Thyroid gland (tissue), 4 donors: ENCODE results near the gene GALNT9.

Experiments
- POLR2A ChIP-seq, 2 donors: fragments of 450-650 bp; IDR thresholded peaks; one replicate each; pipeline ENCODE4 v1.6.1; 2017; ENCODE audit warnings: antibody characterized with exemption in 2 of 2, mild to moderate bottlenecking in 2 of 2, moderate library complexity in 1 of 2
- TF ChIP-seq, protein P1 (sequence below), 6 experiments: fragments of 200-600 bp in 3 of 6; fragments of 450-650 bp in 3 of 6; sonication (generic) in 3 of 6; IDR thresholded peaks; one replicate each; pipeline ENCODE4 v1.5.1; 2016 to 2019; ENCODE audit warnings: antibody characterized with exemption in 6 of 6, mild to moderate bottlenecking in 2 of 6, inconsistent platforms in 1 of 6, moderate library complexity in 1 of 6

DNA sequence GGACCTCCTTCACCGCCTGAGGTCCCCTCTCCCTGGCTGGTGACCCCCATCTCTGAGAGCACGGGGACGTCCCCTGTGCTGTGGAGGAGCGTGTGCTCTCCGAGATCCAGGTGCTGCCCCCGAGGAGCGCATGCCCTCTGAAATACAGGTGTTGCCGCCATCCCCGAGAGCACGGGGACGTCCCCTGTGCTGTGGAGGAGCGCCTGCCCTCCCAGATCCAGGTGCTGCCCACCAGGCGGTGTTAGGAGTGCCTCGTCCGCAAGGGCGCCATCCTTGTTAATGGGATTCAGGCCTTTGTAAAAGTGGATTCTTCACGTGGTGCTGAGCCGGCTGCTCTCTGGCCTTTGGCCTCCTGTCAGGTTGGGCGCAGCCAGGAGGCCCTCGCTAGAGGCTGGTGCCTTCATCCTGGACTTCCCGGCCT, 175.0 kb downstream of the GALNT9 start:
- no peak for TF ChIP-seq POLR2A (IDR thresholded peaks at IDR 0.05)
- TF ChIP-seq, protein P1, sequence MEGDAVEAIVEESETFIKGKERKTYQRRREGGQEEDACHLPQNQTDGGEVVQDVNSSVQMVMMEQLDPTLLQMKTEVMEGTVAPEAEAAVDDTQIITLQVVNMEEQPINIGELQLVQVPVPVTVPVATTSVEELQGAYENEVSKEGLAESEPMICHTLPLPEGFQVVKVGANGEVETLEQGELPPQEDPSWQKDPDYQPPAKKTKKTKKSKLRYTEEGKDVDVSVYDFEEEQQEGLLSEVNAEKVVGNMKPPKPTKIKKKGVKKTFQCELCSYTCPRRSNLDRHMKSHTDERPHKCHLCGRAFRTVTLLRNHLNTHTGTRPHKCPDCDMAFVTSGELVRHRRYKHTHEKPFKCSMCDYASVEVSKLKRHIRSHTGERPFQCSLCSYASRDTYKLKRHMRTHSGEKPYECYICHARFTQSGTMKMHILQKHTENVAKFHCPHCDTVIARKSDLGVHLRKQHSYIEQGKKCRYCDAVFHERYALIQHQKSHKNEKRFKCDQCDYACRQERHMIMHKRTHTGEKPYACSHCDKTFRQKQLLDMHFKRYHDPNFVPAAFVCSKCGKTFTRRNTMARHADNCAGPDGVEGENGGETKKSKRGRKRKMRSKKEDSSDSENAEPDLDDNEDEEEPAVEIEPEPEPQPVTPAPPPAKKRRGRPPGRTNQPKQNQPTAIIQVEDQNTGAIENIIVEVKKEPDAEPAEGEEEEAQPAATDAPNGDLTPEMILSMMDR (IDR thresholded peaks at IDR 0.05): no peak
